H1 (cell line): ENCODE data around the gene NEDD4L. TPM values are rescaled to one million over a fixed set of nuclear protein-coding genes. Genes with fewer than 3 reads are reported as not detected.

Experiments used
- SP1 ChIP-seq: IDR thresholded peaks from 2 replicates; pipeline ENCODE4 v1.6.1; 2011; ENCODE audit warnings: low read depth, low read length
- SP2 ChIP-seq: IDR thresholded peaks from 2 replicates; pipeline ENCODE4 v1.6.1; 2012; ENCODE audit warnings: mild to moderate bottlenecking, low read length, inconsistent platforms
- SP4 ChIP-seq: IDR thresholded peaks from 2 replicates; pipeline ENCODE4 v1.6.1; 2012; ENCODE audit warnings: low read length, inconsistent platforms
- polyA plus RNA-seq, 7 experiments: library from polyadenylated mRNA; depleted of rRNA in 3 of 7; stranded (reverse) in 5 of 7; unstranded in 2 of 7; fragments of >200 nt in 5 of 7; fragments of 200-250 nt in 2 of 7; gene quantifications; 1 replicate in 5 of 7; 2 replicates in 1 of 7; 4 replicates in 1 of 7; pipeline versions ENCODE4 v1.2.1 to v1.2.3, GENCODE V29; 2011 to 2013; ENCODE audit warnings: missing spikeins in 2 of 7, mixed read lengths in 2 of 7
- total RNA-seq: library from RNA; stranded (reverse); fragmentation: NEBNext Ultra II Directional; extraction: Animal tissue kit (Norgen Biotek cat#: 25700); gene quantifications from 2 replicates; pipeline ENCODE4 v1.2.1, GENCODE V29; 2021

The NEDD4L gene
- total and polyA plus RNA-seq, 2 of the 8 experiments (the other 6 are each of a cell fraction or from before 2014, with no cell fraction given) = 37.3 to 69.8 TPM

DNA sequence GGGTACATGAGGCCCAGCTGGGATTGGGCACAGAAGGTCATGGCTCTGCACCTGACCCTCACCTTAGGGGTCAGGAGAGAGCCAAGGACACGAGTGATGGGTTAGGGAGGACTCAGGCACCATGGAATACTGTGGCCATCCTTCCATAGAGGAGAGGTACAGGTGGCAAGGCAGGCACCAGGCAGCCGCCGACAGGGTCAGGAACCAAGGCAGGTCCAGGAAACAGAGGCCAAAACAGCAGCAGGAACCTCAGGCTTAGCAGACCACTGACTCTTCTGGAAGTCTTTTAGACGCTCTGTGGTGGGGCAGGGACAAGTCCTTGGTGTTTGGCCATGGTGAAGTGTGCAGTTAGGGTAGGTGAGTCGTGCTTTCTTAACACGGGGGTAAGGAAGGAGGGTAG is 128.0 kb downstream of the NEDD4L start (continued):
- no peak for TF ChIP-seq SP4
- TF ChIP-seq SP1 = no peak
- TF ChIP-seq SP2 = no peak
